HepG2 (cell line): ENCODE results near the gene STK4.

Experiments
- CENPX ChIP-seq: sonication (generic); formaldehyde crosslinking; IDR thresholded peaks from 2 replicates; pipeline ENCODE4 v1.9.0; 2021; ENCODE audit warnings: mild to moderate bottlenecking, missing genetic modification reagents, moderate library complexity
- NFE2L2 ChIP-seq: fragments of 150-350 bp; IDR thresholded peaks from 2 replicates; pipeline ENCODE4 v1.6.1; 2014; ENCODE audit warnings: low read length
- POLR2A ChIP-seq, 2 experiments: IDR thresholded peaks; 2 replicates each; pipeline ENCODE4 v1.6.1; 2011; ENCODE audit warnings: low read depth in 2 of 2, low read length in 2 of 2, mild to moderate bottlenecking in 1 of 2, moderate library complexity in 1 of 2; ENCODE audit not compliant: insufficient read depth in 1 of 2
- SALL2 ChIP-seq: sonication (generic); formaldehyde crosslinking; IDR thresholded peaks from 2 replicates; pipeline ENCODE4 v1.8.1; 2023; ENCODE audit warnings: mild to moderate bottlenecking, missing genetic modification reagents, inconsistent platforms
- TCF12 ChIP-seq, 2 experiments: fragments of 450-650 bp in 1 of 2; sonication (generic) in 1 of 2; formaldehyde crosslinking in 1 of 2; IDR thresholded peaks; 2 replicates each; pipeline versions ENCODE4 v1.6.1 to v1.8.0; 2017 to 2022; ENCODE audit warnings: antibody characterized with exemption in 1 of 2, mild to moderate bottlenecking in 1 of 2, missing genetic modification reagents in 1 of 2, moderate library complexity in 1 of 2
- YEATS2 ChIP-seq: sonication (generic); formaldehyde crosslinking; IDR thresholded peaks from 2 replicates; pipeline ENCODE4 v1.4.0; 2020; ENCODE audit warnings: missing genetic modification reagents, borderline replicate concordance
- YY1 ChIP-seq: IDR thresholded peaks from 2 replicates; pipeline ENCODE4 v1.6.1; 2011; ENCODE audit warnings: low read length, low read depth, moderate library complexity, mild to moderate bottlenecking; ENCODE audit not compliant: insufficient read depth, insufficient replicate concordance

GRCh38 chr20:44959638-44960102 lies 6.6 kb upstream of the STK4 start:
- TF ChIP-seq TCF12 (IDR thresholded peaks at IDR 0.05) (no peak), TCF12 (CRISPR knock-in tag; IDR thresholded peaks at IDR 0.05) (no peak), YY1 (no peak), POLR2A (IDR thresholded peaks at IDR 0.05; ENCODE audit: insufficient read depth in 1 of 2, low read depth in 2 of 2, low read length in 2 of 2) (no peak), YEATS2 (CRISPR knock-in tag) (no peak), SALL2 (CRISPR knock-in tag) (no peak), NFE2L2 (no peak), CENPX (CRISPR knock-in tag) (no peak)
